H9 (cell line): Measurements from ENCODE around the gene AP1B1. TPM values are rescaled to one million over a fixed set of nuclear protein-coding genes. Genes with fewer than 3 reads are reported as not detected.

ENCODE experiments used
- DNase-seq: peaks from one replicate; pipeline ENCODE4 v3.0.0-alpha.2; 2017
- H2AFZ ChIP-seq: one replicate; pipeline ENCODE4 v1.6.1; 2013; ENCODE audit warnings: mild to moderate bottlenecking, low read length, control low read depth, moderate library complexity
- H2AK5ac ChIP-seq: 2 replicates; pipeline ENCODE4 v1.6.1; 2013; ENCODE audit warnings: low read length, control low read depth, mixed read lengths; ENCODE audit not compliant: insufficient read length
- H2BK120ac ChIP-seq: one replicate; pipeline ENCODE4 v1.6.1; 2013; ENCODE audit warnings: low read depth, mild to moderate bottlenecking, low read length, control low read depth, inconsistent platforms; ENCODE audit not compliant: poor library complexity, severe bottlenecking
- H2BK12ac ChIP-seq: 2 replicates; pipeline ENCODE4 v1.6.1; 2013; ENCODE audit warnings: low read length, control low read depth, mixed read lengths, low read depth; ENCODE audit not compliant: insufficient read length
- H2BK15ac ChIP-seq: 2 replicates; pipeline ENCODE4 v1.6.1; 2013; ENCODE audit warnings: low read depth, low read length, control low read depth
- H2BK20ac ChIP-seq: one replicate; pipeline ENCODE4 v1.6.1; 2013; ENCODE audit warnings: low read depth, mild to moderate bottlenecking, low read length, control low read depth, inconsistent platforms; ENCODE audit not compliant: poor library complexity, severe bottlenecking
- H2BK5ac ChIP-seq: 2 replicates; pipeline ENCODE4 v1.6.1; 2013; ENCODE audit warnings: low read length, control low read depth, mixed read lengths; ENCODE audit not compliant: insufficient read length
- H3K14ac ChIP-seq: 2 replicates; pipeline ENCODE4 v1.6.1; 2013; ENCODE audit warnings: low read length, control low read depth; ENCODE audit not compliant: insufficient read depth
- H3K18ac ChIP-seq: 2 replicates; pipeline ENCODE4 v1.6.1; 2013; ENCODE audit warnings: low read depth, mild to moderate bottlenecking, mixed read lengths, low read length, control low read depth; ENCODE audit not compliant: insufficient read length
- H3K23ac ChIP-seq: 2 replicates; pipeline ENCODE4 v1.6.1; 2013; ENCODE audit warnings: low read length, control low read depth, mixed read lengths, low read depth; ENCODE audit not compliant: insufficient read length
- H3K23me2 ChIP-seq: 2 replicates; pipeline ENCODE4 v1.6.1; 2013; ENCODE audit warnings: low read depth, mild to moderate bottlenecking, mixed read lengths, low read length, control low read depth; ENCODE audit not compliant: insufficient read length, poor library complexity, severe bottlenecking
- H3K27ac ChIP-seq: 2 replicates; pipeline ENCODE4 v1.5.1; 2013; ENCODE audit warnings: low read length, control low read depth, mixed read lengths, low read depth; ENCODE audit not compliant: insufficient read length
- H3K27me3 ChIP-seq: 2 replicates; pipeline ENCODE4 v1.6.1; 2013; ENCODE audit warnings: low read length, control low read depth, inconsistent platforms; ENCODE audit not compliant: insufficient read depth
- H3K4ac ChIP-seq: 2 replicates; pipeline ENCODE4 v1.6.1; 2013; ENCODE audit warnings: low read depth, mild to moderate bottlenecking, control low read depth, inconsistent platforms, low read length, moderate library complexity
- H3K4me1 ChIP-seq: 2 replicates; pipeline ENCODE4 v1.6.1; 2013; ENCODE audit warnings: low read length, control low read depth, inconsistent platforms; ENCODE audit not compliant: insufficient read depth
- H3K4me2 ChIP-seq: 2 replicates; pipeline ENCODE4 v1.6.1; 2013; ENCODE audit warnings: low read length, control low read depth, mixed read lengths; ENCODE audit not compliant: insufficient read length, insufficient read depth
- H3K56ac ChIP-seq: 2 replicates; pipeline ENCODE4 v1.6.1; 2013; ENCODE audit warnings: low read depth, mild to moderate bottlenecking, mixed read lengths, low read length, control low read depth; ENCODE audit not compliant: insufficient read length
- H3K79me1 ChIP-seq: 2 replicates; pipeline ENCODE4 v1.6.1; 2013; ENCODE audit warnings: low read depth, mild to moderate bottlenecking, moderate library complexity, low read length, control low read depth, inconsistent platforms; ENCODE audit not compliant: insufficient read depth, poor library complexity, severe bottlenecking
- H3K79me2 ChIP-seq: 2 replicates; pipeline ENCODE4 v1.6.1; 2013; ENCODE audit warnings: low read length, control low read depth, inconsistent platforms; ENCODE audit not compliant: insufficient read depth
- H3K9ac ChIP-seq: 2 replicates; pipeline ENCODE4 v1.6.1; 2013; ENCODE audit warnings: low read length, control low read depth, mixed read lengths; ENCODE audit not compliant: insufficient read length; ENCODE audit errors: extremely low read depth
- H3K9me3 ChIP-seq: one replicate; pipeline ENCODE4 v1.6.1; 2013; ENCODE audit warnings: low read depth, low read length, inconsistent platforms; ENCODE audit not compliant: control insufficient read depth
- H3T11ph ChIP-seq: one replicate; pipeline ENCODE4 v1.6.1; 2013; ENCODE audit warnings: mild to moderate bottlenecking, low read length, control low read depth, inconsistent platforms
- H4K20me1 ChIP-seq: one replicate; pipeline ENCODE4 v1.6.1; 2013; ENCODE audit not compliant: control insufficient read depth, insufficient read length, insufficient read depth
- H4K5ac ChIP-seq: 2 replicates; pipeline ENCODE4 v1.6.1; 2013; ENCODE audit warnings: low read depth, mild to moderate bottlenecking, mixed read lengths, low read length, control low read depth; ENCODE audit not compliant: insufficient read length
- H4K8ac ChIP-seq: replicated peaks from 2 replicates; pipeline ENCODE4 v1.6.1; 2013; ENCODE audit warnings: low read length, control low read depth, mixed read lengths, low read depth; ENCODE audit not compliant: insufficient read length
- H4K91ac ChIP-seq: 2 replicates; pipeline ENCODE4 v1.6.1; 2013; ENCODE audit warnings: low read depth, mild to moderate bottlenecking, moderate library complexity, mixed read lengths, low read length, control low read depth; ENCODE audit not compliant: insufficient read length
- H3K27ac Mint-ChIP-seq, 3 experiments: 2 replicates in 2 of 3; 3 replicates in 1 of 3; pipeline ENCODE4 v1.8.0; 2020 to 2021; ENCODE audit warnings: mixed read lengths in 3 of 3, mild to moderate bottlenecking in 1 of 3, moderate library complexity in 1 of 3
- H3K27me3 Mint-ChIP-seq: 2 replicates; pipeline ENCODE4 v1.8.0; 2021; ENCODE audit warnings: low read depth, mild to moderate bottlenecking, moderate library complexity, mixed read lengths
- H3K36me3 Mint-ChIP-seq, 3 experiments: 2 replicates in 2 of 3; 3 replicates in 1 of 3; pipeline ENCODE4 v1.8.0; 2020 to 2021; ENCODE audit warnings: low read depth in 3 of 3, mixed read lengths in 3 of 3; ENCODE audit not compliant: insufficient read depth in 1 of 3
- H3K4me1 Mint-ChIP-seq, 2 experiments: 2 replicates each; pipeline ENCODE4 v1.8.0; 2020; ENCODE audit warnings: mixed read lengths in 2 of 2
- H3K4me3 Mint-ChIP-seq, 2 experiments: 2 replicates in 1 of 2; 3 replicates in 1 of 2; pipeline ENCODE4 v1.8.0; 2020 to 2021; ENCODE audit warnings: mild to moderate bottlenecking in 2 of 2, mixed read lengths in 2 of 2, moderate library complexity in 1 of 2
- H3K9me3 Mint-ChIP-seq, 2 experiments: 2 replicates in 1 of 2; 3 replicates in 1 of 2; pipeline ENCODE4 v1.8.0; 2020; ENCODE audit warnings: mild to moderate bottlenecking in 2 of 2, mixed read lengths in 2 of 2, moderate library complexity in 1 of 2
- CTCF ChIP-seq: fragments of 200-600 bp; sonication (generic); conservative IDR thresholded peaks from 3 replicates; pipeline ENCODE4 v1.8.0; 2021; ENCODE audit warnings: antibody characterized with exemption, mild to moderate bottlenecking
- WGBS: extraction: QIAGEN DNeasy Blood & Tissue Kit; methylation state at CpG from one replicate; pipeline ENCODE4 v1.1.7; 2013; ENCODE audit warnings: missing lambda C conversion rate, low lambda C conversion rate, mixed read lengths; ENCODE audit not compliant: insufficient read length; ENCODE audit errors: extremely low coverage; 5-methylcytosine and 5-hydroxymethylcytosine counted together
- total RNA-seq: library from RNA; stranded (reverse); gene quantifications from 2 replicates; pipeline ENCODE4 v1.2.1, GENCODE V29; 2021

Gene AP1B1
- total RNA-seq, 1 experiment from 2014 or later = 64.0 TPM

GRCh38 chr22:29382580-29383302 is 5.6 kb downstream of the AP1B1 start:
- H3K36me3 Mint-ChIP-seq = peaks cover 0 to 11% (median 2%) of the 10 kb centered on the region in 3 experiments; a peak in 4 of 7 replicates
- H3K4ac ChIP-seq = no peak overlapping the region
- no peak overlapping the region for H4K91ac ChIP-seq
- H3K27ac ChIP-seq = no peak overlapping the region
- DNase-seq = no peak
- H3K79me2 ChIP-seq = peaks cover 4% of the 10 kb centered on the region
- H2BK12ac ChIP-seq = no peak overlapping the region
- peaks cover 3% of the 10 kb centered on the region for H3K23me2 ChIP-seq
- no peak overlapping the region for H4K8ac ChIP-seq
- H2BK15ac ChIP-seq = no peak overlapping the region
- H3T11ph ChIP-seq = no peak overlapping the region
- no peak overlapping the region for H2BK20ac ChIP-seq
- H3K56ac ChIP-seq = no peak overlapping the region
- no peak overlapping the region for H3K18ac ChIP-seq
- no peak overlapping the region for H3K23ac ChIP-seq
- H3K27me3 ChIP-seq = no peaks in the 10 kb centered on the region
- no peaks in the 10 kb centered on the region for H3K9me3 ChIP-seq
- no peaks in the 10 kb centered on the region for H3K9me3 Mint-ChIP-seq
- H3K27me3 Mint-ChIP-seq = no peaks in the 10 kb centered on the region
- H3K27ac Mint-ChIP-seq = no peak overlapping the region; a peak in 1 of 7 replicates
- no peak overlapping the region for H3K4me3 Mint-ChIP-seq
- H3K4me1 Mint-ChIP-seq = peaks cover 6 to 8% of the 10 kb centered on the region in 2 experiments
- H3K79me1 ChIP-seq = no peaks in the 10 kb centered on the region
- H3K4me2 ChIP-seq = no peak overlapping the region
- TF ChIP-seq CTCF = no peak
- H4K5ac ChIP-seq = no peak overlapping the region
- H2BK120ac ChIP-seq = no peak overlapping the region
- H3K14ac ChIP-seq = no peak overlapping the region
- H3K9ac ChIP-seq = no peak overlapping the region
- H2AFZ ChIP-seq = no peak overlapping the region
- H4K20me1 ChIP-seq = no peaks in the 10 kb centered on the region
- no peak overlapping the region for H2AK5ac ChIP-seq
- H2BK5ac ChIP-seq = no peak overlapping the region
- no peaks in the 10 kb centered on the region for H3K4me1 ChIP-seq
- WGBS = no CpG with 5 or more reads among the region's 6 CpGs
